Panc1 (cell line): ENCODE measurements around the gene PCAT7. TPM values are rescaled to one million over a fixed set of nuclear protein-coding genes. Genes with fewer than 3 reads are reported as not detected.
"Not testable (repeated sequence)": the region's sequence is repeated elsewhere in the genome, so short reads cannot be mapped to it uniquely, and the experiment has no call there.

Source experiments
- ATAC-seq: fragments of 200-7000 bp; cut with Tn5 transposase; 2 replicates; pipeline ENCODE4 v1.9.1; 2020; ENCODE audit warnings: mild to moderate bottlenecking, moderate library complexity
- BruUV-seq: library from RNA; stranded (reverse); fragments of 400-500 nt; replicated peaks from 2 replicates; lab custom pipeline; 2021; lab: Mats Ljungman, UMichigan
- CTCF ChIA-PET: fragments of 300-600 bp; sonication (Branson Sonifier 250); formaldehyde crosslinking; loops from one replicate; lab custom pipeline; 2022; ENCODE audit warnings: antibody characterized with exemption; lab: Charles Lee
- POLR2A ChIA-PET: fragments of 300-600 bp; sonication (Branson Sonifier 250); formaldehyde crosslinking; loops from one replicate; lab custom pipeline; 2022; ENCODE audit warnings: antibody characterized with exemption; lab: Charles Lee
- DNase-seq: peaks from one replicate; pipeline ENCODE4 v3.0.0-alpha.2; 2010; ENCODE audit warnings: low read depth, low spot score
- H3K27ac ChIP-seq: 2 replicates; pipeline ENCODE4 v1.5.1; 2011; ENCODE audit warnings: mild to moderate bottlenecking, low read length, inconsistent platforms
- H3K27me3 ChIP-seq: fragments of 200-500 bp; sonication (Bioruptor generic); 2 replicates; pipeline ENCODE4 v1.6.0; 2014; ENCODE audit warnings: low read length, inconsistent platforms; ENCODE audit not compliant: control insufficient read depth, insufficient read depth
- H3K36me3 ChIP-seq: fragments of 200-500 bp; sonication (Bioruptor generic); 2 replicates; pipeline ENCODE4 v1.5.1; 2014; ENCODE audit warnings: inconsistent platforms, mild to moderate bottlenecking, low read length, moderate library complexity; ENCODE audit not compliant: control insufficient read depth, insufficient read depth
- H3K4me1 ChIP-seq: 2 replicates; pipeline ENCODE4 v1.5.1; 2011; ENCODE audit warnings: inconsistent platforms, mild to moderate bottlenecking, low read length, moderate library complexity; ENCODE audit not compliant: control insufficient read depth, insufficient read depth
- H3K4me3 ChIP-seq, 2 experiments: 2 replicates each; pipeline ENCODE4 v1.5.1; 2011 to 2012; ENCODE audit warnings: low read depth in 2 of 2, low read length in 2 of 2, mild to moderate bottlenecking in 2 of 2, inconsistent platforms in 1 of 2, moderate library complexity in 1 of 2
- H3K9me3 ChIP-seq: fragments of 200-500 bp; sonication (Bioruptor generic); 2 replicates; pipeline ENCODE4 v1.5.1; 2014; ENCODE audit warnings: low read depth, mild to moderate bottlenecking, inconsistent platforms, low read length, moderate library complexity; ENCODE audit not compliant: control insufficient read depth, insufficient read depth
- POLR2AphosphoS5 ChIP-seq: IDR thresholded peaks from 2 replicates; pipeline ENCODE4 v1.6.1; 2012; ENCODE audit warnings: mild to moderate bottlenecking, low read depth, low read length, moderate library complexity
- SIN3A ChIP-seq: IDR thresholded peaks from 2 replicates; pipeline ENCODE4 v1.6.1; 2012; ENCODE audit warnings: low read depth, mild to moderate bottlenecking, low read length, moderate library complexity, borderline replicate concordance; ENCODE audit not compliant: insufficient read depth
- TCF7L2 ChIP-seq: IDR thresholded peaks from 2 replicates; pipeline ENCODE4 v1.6.1; 2011; ENCODE audit warnings: mild to moderate bottlenecking, low read depth, low read length, inconsistent platforms
- in situ Hi-C: cut with HindIII; loops from 2 replicates; pipeline ENCODE4 v1.10.0; 2016; ENCODE audit warnings: low sequenced_read_pairs, low pct_unique_long_range_greater_than_20kb
- intact Hi-C: fragments of 100-400 bp; cut with micrococcal nuclease; formaldehyde crosslinking; loops from one replicate; pipeline ENCODE4 v1.10.0; 2022; ENCODE audit not compliant: unreplicated experiment
- total RNA-seq: library from RNA; stranded (reverse); gene quantifications from one replicate; pipeline ENCODE4 v1.2.1, GENCODE V29; 2021; ENCODE audit not compliant: unreplicated experiment
- TF ChIP-seq, protein P1 (sequence below): fragments of 450-650 bp; IDR thresholded peaks from 2 replicates; pipeline ENCODE4 v1.5.1; 2017; ENCODE audit warnings: mild to moderate bottlenecking
- TF ChIP-seq, protein P2 (sequence below), 2 experiments: IDR thresholded peaks; 2 replicates each; pipeline ENCODE4 v1.6.1; 2011 to 2012; ENCODE audit warnings: low read depth in 2 of 2, control low read depth in 1 of 2, low read length in 1 of 2, mild to moderate bottlenecking in 1 of 2, moderate library complexity in 1 of 2; ENCODE audit not compliant: insufficient read depth in 1 of 2

Gene PCAT7
- total RNA-seq, 1 experiment from 2014 or later = 0.59 TPM

DNA sequence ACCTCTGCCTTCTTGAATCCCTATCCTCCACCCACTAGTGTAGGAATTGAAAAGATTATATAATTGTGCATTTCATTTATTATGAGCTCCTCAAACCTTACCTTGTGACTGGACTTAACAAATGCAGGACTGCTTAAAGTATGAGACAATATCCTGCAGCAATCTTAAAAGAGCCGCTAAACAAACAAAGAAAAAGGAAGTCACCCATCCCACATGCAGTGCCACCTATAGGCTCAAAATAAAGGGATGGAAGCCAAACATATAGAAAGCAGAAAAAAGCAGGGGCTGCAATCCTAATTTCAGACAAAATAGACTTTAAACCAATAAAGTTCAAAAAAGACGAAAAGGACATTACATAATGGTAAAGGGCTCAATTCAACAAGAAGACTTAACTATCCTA, 8.7 kb downstream of the PCAT7 start:
- DNase-seq (no peak), ATAC-seq (no peak)
- H3K4me1 ChIP-seq = no peaks in the 10 kb centered on the region
- H3K9me3 ChIP-seq = no peaks in the 10 kb centered on the region
- no peaks in the 10 kb centered on the region for H3K36me3 ChIP-seq
- TF ChIP-seq, protein P1, sequence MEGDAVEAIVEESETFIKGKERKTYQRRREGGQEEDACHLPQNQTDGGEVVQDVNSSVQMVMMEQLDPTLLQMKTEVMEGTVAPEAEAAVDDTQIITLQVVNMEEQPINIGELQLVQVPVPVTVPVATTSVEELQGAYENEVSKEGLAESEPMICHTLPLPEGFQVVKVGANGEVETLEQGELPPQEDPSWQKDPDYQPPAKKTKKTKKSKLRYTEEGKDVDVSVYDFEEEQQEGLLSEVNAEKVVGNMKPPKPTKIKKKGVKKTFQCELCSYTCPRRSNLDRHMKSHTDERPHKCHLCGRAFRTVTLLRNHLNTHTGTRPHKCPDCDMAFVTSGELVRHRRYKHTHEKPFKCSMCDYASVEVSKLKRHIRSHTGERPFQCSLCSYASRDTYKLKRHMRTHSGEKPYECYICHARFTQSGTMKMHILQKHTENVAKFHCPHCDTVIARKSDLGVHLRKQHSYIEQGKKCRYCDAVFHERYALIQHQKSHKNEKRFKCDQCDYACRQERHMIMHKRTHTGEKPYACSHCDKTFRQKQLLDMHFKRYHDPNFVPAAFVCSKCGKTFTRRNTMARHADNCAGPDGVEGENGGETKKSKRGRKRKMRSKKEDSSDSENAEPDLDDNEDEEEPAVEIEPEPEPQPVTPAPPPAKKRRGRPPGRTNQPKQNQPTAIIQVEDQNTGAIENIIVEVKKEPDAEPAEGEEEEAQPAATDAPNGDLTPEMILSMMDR = no peak
- no peak for TF ChIP-seq TCF7L2
- TF ChIP-seq, protein P2, sequence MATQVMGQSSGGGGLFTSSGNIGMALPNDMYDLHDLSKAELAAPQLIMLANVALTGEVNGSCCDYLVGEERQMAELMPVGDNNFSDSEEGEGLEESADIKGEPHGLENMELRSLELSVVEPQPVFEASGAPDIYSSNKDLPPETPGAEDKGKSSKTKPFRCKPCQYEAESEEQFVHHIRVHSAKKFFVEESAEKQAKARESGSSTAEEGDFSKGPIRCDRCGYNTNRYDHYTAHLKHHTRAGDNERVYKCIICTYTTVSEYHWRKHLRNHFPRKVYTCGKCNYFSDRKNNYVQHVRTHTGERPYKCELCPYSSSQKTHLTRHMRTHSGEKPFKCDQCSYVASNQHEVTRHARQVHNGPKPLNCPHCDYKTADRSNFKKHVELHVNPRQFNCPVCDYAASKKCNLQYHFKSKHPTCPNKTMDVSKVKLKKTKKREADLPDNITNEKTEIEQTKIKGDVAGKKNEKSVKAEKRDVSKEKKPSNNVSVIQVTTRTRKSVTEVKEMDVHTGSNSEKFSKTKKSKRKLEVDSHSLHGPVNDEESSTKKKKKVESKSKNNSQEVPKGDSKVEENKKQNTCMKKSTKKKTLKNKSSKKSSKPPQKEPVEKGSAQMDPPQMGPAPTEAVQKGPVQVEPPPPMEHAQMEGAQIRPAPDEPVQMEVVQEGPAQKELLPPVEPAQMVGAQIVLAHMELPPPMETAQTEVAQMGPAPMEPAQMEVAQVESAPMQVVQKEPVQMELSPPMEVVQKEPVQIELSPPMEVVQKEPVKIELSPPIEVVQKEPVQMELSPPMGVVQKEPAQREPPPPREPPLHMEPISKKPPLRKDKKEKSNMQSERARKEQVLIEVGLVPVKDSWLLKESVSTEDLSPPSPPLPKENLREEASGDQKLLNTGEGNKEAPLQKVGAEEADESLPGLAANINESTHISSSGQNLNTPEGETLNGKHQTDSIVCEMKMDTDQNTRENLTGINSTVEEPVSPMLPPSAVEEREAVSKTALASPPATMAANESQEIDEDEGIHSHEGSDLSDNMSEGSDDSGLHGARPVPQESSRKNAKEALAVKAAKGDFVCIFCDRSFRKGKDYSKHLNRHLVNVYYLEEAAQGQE (IDR thresholded peaks at IDR 0.05; ENCODE audit: insufficient read depth in 1 of 2, low read depth in 2 of 2, low read length in 1 of 2) = no peak
- no peak for TF ChIP-seq SIN3A
- no peak for TF ChIP-seq POLR2AphosphoS5
- intact Hi-C loops (no loop called here), in situ Hi-C loops (no loop called here)
- ChIA-PET POLR2A (no interaction called here), CTCF (no interaction called here)
- no peak overlapping the region for H3K4me3 ChIP-seq
- BruUV-seq = no TSS peak
- no peak overlapping the region for H3K27ac ChIP-seq
- no peaks in the 10 kb centered on the region for H3K27me3 ChIP-seq

DNA sequence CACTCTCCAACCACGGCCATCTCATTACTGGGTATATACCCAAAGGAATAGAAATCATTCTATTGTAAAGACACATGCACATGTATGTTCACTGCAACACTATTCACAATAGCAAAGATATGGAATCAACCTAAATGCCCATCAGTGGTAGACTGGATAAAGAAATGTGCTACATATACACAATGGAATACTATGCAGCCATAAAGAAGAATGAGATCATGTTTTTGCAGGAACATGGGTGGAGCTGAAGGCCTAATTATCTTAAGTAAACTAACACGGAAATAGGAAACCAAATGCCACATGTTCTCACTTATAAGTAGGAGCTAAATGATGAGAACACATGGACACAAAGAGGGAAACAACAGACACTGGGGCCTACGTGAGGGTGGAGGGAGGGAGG, 9.4 kb downstream of the PCAT7 start:
- BruUV-seq, H3K4me1 ChIP-seq, H3K27ac ChIP-seq, H3K36me3 ChIP-seq, H3K9me3 ChIP-seq, DNase-seq, H3K4me3 ChIP-seq, POLR2A ChIA-PET, in situ Hi-C loops, CTCF ChIA-PET, H3K27me3 ChIP-seq, intact Hi-C loops, ATAC-seq: not testable (repeated sequence)

DNA sequence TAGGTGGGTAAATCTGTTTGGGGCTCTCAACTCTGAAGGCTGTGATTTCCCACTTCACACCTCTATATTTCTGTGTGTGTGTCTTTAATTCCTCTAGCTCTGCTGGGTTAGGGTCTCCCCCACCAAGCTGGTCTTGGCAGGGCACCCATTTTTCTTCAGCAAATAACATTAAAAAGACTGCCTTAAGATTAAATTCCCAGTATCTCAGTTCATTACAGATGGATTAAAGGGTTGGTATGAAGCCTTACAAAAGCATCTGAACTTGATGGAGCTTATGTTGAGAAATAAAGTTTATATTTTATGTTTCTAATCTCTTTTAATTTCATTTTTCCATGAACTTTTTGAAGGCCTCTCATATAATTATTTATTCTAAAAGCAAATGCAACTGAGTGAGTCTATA, 11.7 kb downstream of the PCAT7 start:
- ATAC-seq (no peak), DNase-seq (no peak)
- intact Hi-C loops (no loop called here), in situ Hi-C loops (no loop called here)
- H3K9me3 ChIP-seq = no peaks in the 10 kb centered on the region
- H3K4me3 ChIP-seq = no peak overlapping the region
- H3K36me3 ChIP-seq = no peaks in the 10 kb centered on the region
- POLR2A ChIA-PET = no interaction called here
- CTCF ChIA-PET = no interaction called here
- TF ChIP-seq, protein P1 = no peak
- TF ChIP-seq TCF7L2 = no peak
- TF ChIP-seq SIN3A = no peak
- TF ChIP-seq POLR2AphosphoS5 = no peak
- TF ChIP-seq, protein P2 (IDR thresholded peaks at IDR 0.05; ENCODE audit: insufficient read depth in 1 of 2, low read depth in 2 of 2, low read length in 1 of 2) = no peak
- H3K27ac ChIP-seq = no peak overlapping the region
- H3K4me1 ChIP-seq = no peaks in the 10 kb centered on the region
- no TSS peak for BruUV-seq
- no peaks in the 10 kb centered on the region for H3K27me3 ChIP-seq
